Stimulated activated CD4-positive, alpha-beta T cell treated with anti-CD3 and anti-CD28 coated beads, TNF-alpha, amount 100 ng/mL, for 4 hours (primary cell): Measurements from ENCODE around the gene SPTB.
A peak's percentile ranks its signal among the peaks of the same experiment; 100 is the strongest.

Source experiments
- DNase-seq, 3 experiments: peaks; one replicate each; pipeline ENCODE4 v3.0.0-alpha.2; 2020; ENCODE audit warnings: low read depth in 3 of 3

Gene SPTB

DNA sequence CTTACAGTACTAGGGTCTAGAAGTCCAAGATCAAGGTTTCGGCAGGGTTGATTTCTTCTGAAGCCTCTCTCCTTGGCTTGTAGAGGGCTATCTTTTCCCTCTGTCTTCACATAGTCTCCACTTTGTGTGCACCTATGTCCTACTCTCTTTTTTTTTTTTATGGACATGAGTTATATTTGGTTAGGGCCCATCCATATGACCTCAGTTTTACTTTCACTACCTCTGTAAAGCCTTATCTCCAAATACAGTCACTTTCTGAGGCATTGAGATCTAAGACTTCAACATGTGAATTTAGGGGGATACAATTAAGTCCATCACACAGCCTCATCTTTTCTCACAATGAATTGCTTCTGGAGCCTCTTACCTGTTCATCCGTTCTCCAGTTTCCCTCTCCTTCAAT is 5.9 kb upstream of the SPTB start:
- DNase-seq = no peak

DNA sequence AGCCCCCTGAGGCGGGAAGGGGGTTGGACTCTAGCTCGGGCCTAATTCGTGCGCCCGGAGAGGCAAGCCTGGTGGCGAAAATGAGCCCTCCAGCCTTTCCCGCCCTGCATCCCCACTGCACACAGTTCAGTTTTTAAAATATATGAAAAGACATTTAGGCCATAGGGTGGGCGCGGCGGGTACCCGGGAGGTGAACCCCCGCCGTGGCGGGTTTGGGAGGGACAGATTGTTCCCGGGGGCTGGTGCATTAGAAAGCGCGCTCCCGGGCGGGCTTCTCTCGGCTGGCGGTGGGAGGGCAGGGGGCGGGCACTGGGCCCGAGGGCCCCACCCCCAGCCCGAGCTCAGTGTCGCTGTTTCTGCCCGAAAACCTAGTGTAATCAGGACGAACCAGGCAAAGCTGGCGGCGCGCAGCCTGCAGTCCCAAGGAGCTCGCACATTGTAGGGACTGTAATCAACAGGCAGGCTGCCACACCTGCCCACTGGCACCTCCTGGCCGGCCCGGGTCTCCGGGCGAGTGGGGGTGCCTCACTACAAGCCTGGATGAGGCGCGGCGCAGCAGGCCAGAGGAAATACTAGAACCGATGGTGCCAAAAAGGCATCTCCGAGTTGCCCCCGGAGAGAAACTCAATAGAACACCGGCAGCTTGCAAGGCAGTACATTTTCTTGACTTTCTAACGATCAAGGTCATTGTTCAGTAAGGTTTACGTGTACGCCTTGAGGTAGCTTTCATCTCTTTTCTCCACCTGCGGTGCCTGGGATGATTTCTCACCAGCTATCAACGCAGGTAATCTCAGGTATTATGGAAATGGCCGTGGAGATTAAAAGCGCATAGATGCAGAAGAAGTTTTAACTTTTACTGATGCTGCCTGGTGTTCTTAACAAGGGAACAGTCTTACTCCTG is 764 bp upstream of the SPTB start:
- DNase-seq = peak; percentile 28 to 45 (median 45)

DNA sequence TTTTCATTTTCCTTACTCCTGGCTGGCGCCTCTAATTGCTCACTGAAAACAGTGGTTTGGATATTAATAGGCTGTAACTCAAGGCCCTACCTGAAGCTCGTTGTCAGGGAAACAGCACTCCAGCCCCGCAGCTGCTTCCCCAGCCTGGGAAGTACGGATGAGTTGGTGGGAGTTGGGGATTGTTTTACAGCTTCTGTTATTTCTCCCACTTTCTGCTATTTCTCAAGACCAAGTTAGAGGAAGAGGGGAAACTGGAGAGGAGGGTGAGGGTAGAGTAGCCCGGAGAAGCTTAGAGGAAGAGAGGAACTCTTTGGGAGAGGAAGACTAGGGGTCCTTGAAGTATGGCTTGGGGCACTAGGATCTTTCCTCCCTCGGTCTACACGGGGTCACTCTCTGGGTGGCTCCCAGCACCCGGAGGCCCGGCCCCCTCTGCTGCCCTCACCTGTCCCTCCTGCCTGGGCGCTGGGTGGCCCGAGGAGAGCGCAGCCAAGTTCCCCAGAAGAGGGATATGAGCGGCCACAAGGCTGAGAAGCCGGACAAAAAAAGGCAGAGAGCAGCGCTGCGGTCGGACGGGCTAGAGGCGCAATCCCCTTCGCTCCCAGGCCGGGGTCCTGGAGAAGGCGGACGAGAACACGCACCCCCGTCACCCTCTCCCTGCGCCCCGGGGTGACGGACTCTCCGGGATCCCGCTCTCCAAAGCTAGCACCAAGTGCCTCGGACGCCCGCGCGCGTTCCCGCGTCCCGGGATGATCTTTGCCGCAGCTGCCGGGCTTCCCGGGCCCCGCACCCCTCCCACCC is 671 bp downstream of the SPTB start:
- no peak for DNase-seq

DNA sequence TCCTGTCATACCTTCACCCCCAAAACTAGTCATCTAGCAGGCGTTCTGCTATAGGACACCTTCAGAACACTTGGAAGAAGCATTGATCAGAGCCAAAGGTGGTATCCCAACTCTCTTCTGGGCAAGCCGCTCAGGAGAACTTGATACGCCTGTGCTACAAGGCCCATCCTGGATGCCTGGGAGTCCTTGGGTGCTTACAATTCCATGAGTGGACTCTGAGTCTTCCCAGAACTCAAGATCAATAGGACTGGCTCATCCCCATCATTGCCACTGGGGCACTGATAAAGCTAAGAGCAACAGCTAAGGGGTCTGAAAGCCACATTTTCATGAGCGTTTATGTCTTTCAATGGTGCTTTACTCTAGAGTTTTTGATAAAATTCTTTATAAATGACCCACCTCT is 1.9 kb downstream of the SPTB start:
- no peak for DNase-seq

DNA sequence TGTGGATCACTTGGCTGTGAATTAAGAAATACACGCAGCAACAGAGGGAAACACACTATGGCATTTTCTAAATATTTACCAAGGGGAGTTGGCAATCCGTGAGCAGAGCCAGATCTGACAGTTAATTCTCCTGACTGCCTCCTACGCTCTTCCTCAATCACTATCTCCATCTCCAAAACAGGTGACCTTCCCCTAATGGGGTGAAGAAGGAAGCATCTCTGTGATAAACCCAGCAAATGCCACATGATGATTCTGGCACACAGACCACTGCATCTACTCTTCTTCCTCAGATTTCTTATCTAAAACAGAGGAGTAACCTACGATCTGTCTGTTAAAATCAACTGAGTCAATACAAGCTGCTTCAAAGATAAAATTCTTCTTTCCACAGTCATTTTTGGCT is 4.4 kb downstream of the SPTB start:
- DNase-seq = no peak

DNA sequence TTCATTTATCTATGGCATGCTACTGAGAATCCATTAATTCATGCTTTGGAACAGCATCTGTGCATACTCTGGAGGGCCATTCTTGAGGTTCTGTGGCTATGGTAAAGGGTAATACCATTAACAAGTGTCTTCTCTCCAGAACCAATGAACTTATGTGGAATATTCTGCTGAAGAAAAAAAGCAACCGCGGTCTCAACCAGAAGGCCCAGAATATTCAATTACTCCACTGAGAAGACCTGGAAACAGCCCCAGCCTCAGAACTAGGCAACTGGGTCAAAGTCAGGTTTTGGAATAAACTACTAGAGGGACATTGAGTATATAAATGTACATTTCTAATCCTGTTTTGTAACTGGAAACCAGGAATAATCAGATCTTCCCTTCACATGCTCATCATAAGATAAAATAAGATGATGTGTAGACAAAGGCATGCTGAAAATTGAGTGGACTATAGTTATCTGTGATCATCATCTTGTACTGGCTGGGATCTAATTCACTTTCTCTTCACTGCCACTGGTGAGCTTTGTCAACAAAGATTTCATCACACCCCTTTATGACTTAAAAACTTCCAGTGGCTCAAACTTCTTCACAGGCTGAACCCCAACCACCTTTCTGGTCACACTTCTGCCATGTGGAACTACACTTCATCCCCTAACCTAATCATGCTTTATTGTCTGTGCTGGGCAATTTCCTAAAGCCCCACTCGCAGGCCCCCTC is 6.0 kb downstream of the SPTB start:
- no peak for DNase-seq

DNA sequence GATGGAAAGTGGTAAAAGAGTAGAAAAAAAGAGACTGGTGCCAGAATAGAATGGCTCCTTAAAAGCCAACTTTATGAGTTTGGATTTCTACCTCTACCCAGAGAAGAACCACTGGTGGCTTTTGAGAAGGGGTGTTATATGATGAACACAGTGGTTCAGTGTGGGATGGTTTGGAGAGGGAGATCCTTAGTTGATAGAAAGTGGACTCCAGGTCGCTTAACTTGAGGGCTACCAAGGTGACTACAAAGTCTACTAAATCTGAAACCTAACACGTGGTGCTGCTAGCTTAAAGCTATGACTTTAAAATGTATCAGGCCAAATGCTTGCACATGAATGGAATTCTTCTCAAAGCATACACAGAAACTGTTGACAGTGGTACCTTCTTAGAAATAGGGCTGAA is 8.4 kb downstream of the SPTB start:
- DNase-seq = no peak

DNA sequence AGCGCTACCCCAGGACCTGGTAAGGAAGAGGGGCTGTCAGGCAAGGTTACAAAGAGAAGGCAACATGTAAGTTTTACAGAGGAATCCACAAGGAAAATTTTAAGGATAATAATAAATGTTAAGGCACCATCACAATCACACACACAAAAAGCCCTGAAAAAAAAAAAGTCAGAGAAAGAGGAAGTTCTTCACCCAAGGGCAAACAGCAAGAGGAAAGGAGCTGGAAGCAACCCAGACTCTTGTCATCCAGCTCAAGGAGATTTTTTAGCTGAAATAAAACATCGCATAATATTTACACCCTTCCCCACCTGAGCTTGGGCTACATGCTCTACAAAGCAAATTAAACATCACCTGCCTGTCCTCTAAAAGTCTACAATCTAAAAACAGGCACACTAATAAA is 9.5 kb downstream of the SPTB start:
- no peak for DNase-seq

DNA sequence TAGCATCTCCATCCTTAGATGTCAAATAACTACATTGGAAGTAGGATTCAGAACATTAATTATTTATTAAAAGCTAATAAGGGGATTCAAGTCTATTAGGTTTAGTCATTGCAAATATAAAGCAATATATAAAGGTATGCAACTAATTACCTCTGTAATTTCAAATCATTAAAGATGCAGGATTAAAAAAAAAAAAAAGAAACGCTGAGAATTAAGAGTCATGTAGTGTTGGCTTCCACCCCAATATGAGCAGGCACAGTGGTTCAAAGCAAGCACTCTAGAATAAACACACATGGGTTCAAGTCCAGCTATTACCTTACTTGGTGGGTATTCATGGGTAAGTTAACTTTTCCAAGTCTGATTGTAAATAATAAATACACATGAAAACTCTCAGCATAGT is 10.9 kb downstream of the SPTB start:
- DNase-seq = no peak

DNA sequence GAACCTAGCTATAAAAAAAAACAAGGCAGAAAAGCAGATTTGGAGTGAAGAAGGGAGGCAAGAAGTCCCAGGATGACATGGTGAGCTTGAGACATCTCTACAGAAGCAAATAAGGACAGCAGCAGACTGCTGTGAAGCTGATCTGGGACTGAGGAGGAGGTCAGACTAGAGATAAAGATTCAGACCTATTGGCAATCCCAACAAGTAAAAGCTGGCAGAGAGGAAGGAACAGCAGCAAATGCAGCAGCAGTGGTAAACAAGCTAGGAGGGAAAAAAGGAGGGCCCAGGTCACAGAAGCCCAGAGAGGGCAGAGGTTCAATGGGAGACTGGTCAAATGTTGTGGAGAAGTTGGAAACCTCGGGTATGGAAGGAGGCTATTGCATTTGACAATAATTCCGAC is 11.3 kb downstream of the SPTB start:
- no peak for DNase-seq

DNA sequence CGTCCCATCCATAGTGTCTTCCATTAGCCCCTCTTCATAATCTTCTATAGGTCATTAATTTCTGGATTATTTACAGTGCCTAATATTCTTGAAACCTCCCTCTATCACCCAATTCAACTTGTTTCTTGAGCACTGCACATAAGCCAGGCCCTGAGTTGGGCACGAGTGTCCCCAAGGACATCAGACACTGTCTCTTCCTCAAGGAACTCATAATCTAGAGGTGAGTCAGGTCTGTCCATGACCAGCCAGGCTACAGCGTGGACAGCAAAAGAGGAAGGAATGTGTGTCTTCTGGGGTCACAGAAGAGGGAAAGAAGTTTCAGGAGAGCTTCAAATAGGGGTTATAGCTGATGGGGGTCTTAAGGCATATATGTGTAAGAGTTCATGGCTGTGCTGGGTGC is 12.5 kb downstream of the SPTB start:
- DNase-seq = no peak

DNA sequence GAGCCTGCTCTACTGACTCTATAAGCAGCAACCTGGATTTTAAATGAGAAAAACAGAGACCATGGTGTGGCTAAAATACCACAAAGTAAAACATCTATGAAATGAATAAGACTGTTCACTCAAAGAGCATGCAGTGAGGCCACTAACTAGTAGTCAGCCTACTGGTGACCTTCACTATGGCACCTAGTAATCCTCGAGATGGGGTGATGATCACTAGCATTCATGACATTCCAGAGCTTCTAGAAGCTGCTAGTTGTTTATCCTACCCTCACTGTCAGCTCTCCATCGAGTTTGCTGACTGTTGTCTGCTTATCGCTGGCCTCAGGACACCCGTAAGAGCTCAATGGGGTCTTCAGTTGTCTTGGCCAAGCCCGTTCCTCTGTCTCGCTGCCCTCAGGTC is 13.7 kb downstream of the SPTB start:
- no peak for DNase-seq

DNA sequence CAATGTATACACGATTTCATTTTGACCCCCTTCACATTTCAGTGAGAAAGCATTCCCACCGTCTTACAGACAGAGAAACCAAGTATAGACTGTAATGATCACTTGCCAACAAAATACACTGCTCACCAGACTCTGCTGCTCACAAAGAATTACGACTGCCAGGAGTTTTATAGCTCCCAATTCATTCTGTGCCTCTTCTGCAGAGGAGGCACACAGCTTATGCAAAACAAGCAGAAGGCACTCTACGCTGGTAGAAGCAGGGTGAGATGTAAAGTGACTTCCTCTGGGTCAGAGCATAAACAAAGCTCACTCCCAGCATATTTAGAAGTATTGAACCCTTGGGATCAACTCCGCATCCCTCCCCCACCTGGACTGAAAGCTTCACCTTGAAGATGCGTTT is 14.6 kb downstream of the SPTB start:
- no peak for DNase-seq

DNA sequence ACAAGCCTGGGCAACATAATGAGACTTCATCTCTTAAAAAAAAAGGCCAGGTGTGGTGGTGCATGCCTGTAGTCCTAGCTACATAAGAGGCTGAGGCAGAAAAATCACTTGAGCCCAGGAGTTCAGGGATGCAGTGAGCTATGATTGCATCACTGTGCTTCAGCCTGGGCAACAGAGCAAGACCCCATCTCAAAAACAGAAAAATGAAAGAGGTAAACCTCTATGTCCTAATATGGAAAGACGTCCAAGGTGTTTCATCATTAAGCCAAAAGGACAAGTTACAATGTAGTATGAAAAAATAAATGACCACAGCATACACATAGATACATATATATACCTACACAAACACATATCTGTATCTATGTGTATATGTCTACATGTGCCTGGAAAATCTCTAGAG is 15.4 kb downstream of the SPTB start:
- DNase-seq = no peak

DNA sequence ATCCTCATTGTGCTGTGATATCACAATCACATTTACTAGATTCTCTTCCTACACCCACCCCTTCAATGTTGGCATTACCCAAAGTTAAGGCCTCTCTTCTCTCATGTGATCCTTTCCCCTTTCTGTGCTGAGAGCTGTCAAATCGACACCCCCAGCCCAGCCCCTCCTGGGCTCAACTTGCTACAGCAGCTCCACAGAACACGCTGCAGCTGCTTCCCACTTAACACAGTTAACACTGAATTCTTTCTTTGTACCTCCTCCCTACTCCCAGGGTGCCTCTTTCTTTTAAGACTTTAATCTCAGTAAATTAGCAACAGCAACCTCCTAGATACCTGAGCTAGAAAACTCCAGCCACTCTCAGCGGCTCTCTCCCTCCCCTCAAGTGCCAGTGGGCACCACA is 17.8 kb downstream of the SPTB start:
- no peak for DNase-seq

DNA sequence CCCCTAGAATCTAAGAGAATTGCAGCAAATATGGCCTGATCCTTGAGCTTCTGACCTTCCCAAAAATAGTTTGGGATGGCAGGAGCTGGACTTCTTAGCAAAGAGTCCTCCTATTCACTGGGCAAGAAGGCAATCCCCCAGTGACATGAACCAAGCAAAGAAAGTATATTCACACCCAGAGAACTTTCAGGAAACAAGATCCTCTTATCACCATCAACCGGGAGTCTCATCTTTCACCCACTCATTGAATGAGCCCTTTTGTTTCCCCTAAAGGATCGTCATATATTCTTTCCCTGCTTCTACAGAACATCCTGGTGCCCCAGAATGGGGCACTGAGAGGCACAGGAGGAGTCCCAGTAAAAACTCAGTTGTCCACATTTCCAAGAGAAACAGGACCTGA is 19.7 kb downstream of the SPTB start:
- no peak for DNase-seq

DNA sequence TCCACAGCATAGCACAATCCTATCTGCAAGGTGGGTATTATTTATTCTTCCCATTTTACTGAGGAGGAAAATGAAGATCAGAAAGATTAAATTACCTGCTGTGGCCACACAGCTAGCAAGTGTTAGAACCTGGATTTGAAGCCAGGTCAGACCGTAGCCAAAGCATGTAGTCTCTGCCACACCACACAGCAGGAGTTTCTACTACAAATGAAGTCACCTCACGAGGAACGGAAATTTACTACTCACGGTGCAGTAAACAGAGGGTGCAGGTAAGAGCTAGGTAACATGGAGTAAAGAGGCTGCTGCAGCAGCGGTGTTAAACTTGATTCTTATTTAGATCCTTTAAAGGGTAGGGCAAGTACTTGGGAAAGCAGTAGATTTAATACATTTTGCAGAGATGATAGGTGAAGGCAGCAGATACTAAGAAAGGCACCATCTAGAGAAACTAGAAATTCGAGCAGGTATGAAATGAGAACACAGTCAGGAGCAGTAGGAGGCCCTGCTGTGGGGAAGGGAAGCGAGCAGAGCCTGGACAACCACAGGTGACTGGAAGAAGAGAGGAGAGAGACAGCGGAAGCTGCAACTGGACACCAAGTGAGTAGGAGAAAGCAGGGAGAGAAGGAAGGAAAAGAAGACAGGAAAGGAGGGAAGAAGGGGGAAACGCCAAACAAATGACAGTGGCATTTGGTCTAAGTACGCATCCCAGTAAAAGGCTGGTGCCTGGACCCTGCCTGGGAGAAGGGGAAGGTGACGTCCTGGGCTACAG is 21.5 kb downstream of the SPTB start:
- DNase-seq = no peak

DNA sequence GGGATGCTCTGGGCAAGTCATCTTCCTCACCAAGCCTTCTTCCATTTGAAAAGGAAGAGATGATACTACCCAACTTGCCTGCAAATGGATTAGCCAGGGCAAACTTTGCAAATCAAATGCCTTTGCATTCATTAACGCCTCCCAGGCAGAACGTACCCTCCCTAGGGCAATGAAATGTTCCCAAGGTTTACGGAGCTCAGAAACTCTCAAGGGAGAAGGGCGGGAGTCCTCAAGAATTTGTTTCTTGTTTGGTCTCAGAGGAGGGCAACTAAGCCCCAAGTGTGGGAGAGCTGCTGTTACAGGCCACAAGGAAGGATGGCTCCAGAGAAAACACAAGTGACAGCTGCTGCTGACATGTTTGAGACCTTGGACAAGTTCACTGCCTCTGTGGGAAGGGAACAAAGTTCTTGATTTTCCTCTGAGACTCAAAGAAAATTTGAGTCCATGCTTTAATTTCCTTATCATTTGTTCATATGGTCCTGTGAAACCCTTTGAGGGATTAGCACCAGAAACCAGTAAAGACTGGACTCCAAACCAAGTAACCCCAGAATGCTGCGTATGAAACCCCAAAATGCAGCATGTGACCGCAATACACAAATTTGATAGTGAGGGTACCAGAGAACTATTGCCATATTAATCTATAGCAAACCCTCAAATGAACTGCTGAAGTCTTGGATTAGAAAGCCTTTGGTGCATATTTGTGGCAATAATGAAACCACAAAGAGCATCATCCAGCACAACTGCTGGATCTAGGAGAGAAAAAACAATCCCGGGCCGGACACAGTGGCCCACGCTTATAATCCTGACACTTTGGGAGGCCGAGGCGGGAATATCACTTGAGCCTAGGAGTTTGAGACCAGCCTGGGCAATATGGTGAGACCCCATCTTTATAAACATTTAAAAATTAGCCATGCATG is 22.9 kb downstream of the SPTB start:
- no peak for DNase-seq

DNA sequence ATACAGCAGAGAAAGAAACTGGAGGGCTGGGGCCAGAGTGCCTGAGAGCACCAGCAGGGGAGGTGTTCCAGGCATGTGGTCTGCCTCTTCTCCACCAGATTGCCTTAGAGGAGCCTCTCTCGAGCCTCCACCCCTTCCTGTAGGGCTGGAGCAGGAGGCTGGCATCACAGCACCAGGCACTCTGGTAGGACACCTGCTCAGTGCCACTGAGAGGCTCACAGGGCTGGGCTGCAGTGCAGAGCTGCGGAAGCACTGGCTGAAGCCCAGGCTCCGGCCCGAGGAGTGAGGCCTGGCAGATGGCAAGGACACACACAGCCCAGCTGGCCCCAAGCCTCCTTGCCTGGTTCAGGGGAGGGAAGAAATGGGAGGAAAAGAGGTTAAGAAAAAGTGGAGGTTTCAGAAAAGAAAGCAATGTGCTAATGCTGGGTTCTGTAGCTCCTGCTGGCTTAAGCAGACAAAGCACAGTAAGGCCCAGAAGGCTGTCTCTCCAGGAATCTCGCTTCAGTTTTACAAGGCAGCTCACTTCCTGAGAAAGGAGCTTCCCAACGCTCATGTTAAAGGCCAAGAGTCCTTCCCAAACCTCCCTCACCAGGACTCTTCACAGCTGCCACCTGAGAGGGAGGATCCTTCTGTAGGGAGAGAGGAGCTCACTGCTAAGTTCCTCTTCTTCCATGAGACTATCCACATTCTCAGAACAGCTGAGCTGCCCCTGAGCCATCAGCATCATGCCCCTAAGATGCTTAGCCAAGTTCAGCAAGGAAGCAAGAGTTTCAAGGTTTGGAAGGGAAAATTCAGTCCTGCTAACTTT is 23.8 kb downstream of the SPTB start:
- no peak for DNase-seq
